Measurements from ENCODE around the gene SLC6A18. TPM values are rescaled to one million over a fixed set of nuclear protein-coding genes. Genes with fewer than 3 reads are reported as not detected.

The SLC6A18 gene
- total RNA-seq, 4 donors from 2014 or later = not detected

DNA sequence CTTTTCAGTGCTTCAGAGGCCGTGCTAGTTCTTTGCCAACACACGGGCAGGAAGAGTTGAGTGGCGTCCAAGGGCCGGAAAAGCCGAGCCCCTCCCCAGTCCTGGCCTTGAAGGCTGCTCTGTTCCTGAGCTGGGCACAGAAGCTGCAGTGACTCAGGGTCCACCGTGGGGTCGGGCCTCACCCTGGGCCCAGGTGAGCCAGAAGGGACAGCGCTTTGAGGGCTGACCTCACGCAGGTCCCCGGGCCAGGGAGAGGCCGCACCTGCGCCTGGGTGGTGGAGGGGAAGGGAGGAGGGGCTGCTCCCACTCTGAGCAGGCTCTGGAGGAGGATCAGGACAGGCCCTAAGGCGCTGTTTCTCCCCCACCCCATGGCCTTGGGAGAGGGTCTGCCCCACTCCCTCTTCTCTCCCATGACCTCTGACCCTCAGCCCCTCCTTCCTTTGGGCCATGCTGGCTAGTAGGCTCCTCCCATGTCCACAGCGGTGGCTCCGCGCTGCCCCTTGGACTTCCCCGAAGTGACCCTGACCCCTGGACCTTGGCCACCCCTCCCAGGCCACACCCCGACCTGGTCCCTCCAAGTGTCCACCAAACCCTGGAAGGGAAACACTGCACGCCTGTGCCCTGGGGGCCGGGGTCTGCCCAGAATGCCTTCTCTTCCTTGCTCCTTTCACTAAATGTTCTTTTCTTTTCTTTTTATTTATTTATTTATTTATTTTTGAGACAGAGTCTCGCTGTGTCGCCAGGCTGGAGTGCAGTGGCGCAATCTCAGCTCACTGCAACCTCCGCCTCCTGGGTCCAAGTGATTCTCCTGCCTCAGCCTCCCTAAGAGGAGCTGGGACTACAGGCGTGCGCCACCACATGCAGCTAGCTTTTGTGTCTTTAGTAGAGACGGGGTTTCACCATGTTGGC is 43.5 kb upstream of the SLC6A18 start:
- peaks cover 0 to 6% of the 10 kb centered on the region in 2 donors for H3K4me1 ChIP-seq
- H3K27ac ChIP-seq = no peak overlapping the region
- WGBS, 2 donors = 80 to 85% methylated on average over 20 to 22 of the region's 27 CpGs
- TF ChIP-seq CTCF (IDR thresholded peaks at IDR 0.05) = no peak
- no peak for TF ChIP-seq POLR2A (IDR thresholded peaks at IDR 0.05)
- no peaks in the 10 kb centered on the region for H3K27me3 ChIP-seq
- DNase-seq = no peak
- no peak overlapping the region for H3K4me3 ChIP-seq (replicated peaks in 1 of 3)
- H3K9me3 ChIP-seq = no peaks in the 10 kb centered on the region
- intact Hi-C loops (cut with DNase I) = no loop called here
- no peaks in the 10 kb centered on the region for H3K36me3 ChIP-seq

DNA sequence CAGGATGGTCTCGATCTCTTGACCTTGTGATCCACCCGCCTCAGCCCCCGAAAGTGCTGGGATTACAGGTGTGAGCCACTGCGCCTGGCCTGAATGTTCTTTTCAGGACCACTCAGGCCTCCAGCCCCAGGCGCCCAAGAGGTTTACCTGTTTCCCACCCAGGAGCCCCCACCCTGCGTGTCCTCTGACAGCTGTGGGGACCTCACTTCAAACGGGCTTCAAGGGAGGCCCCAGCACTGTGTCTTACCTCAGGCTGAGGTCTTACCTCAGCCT is 42.9 kb upstream of the SLC6A18 start:
- Histone ChIP-seq H3K27me3 (no peaks in the 10 kb centered on the region), H3K4me1 (peaks cover 0 to 6% of the 10 kb centered on the region in 2 donors), H3K4me3 (replicated peaks in 1 of 3) (no peak overlapping the region), H3K27ac (no peak overlapping the region), H3K9me3 (no peaks in the 10 kb centered on the region), H3K36me3 (no peaks in the 10 kb centered on the region)
- DNase-seq = no peak
- TF ChIP-seq POLR2A (IDR thresholded peaks at IDR 0.05) = no peak
- no peak for TF ChIP-seq CTCF (IDR thresholded peaks at IDR 0.05)
- intact Hi-C loops (cut with DNase I) = no loop called here
- 77 to 96% methylated on average over 3 of the region's 7 CpGs for WGBS, 2 donors

GRCh38 chr5:1182633-1183423 is 42.4 kb upstream of the SLC6A18 start:
- Histone ChIP-seq H3K9me3 (no peaks in the 10 kb centered on the region), H3K36me3 (no peaks in the 10 kb centered on the region), H3K27me3 (no peaks in the 10 kb centered on the region), H3K27ac (no peak overlapping the region), H3K4me1 (peaks cover 0 to 6% of the 10 kb centered on the region in 2 donors), H3K4me3 (replicated peaks in 1 of 3) (no peak overlapping the region)
- intact Hi-C loops (cut with DNase I) = no loop called here
- no peak for TF ChIP-seq CTCF (IDR thresholded peaks at IDR 0.05)
- TF ChIP-seq POLR2A (IDR thresholded peaks at IDR 0.05) = no peak
- 60 to 69% methylated on average over 26 to 27 of the region's 31 CpGs for WGBS, 2 donors
- DNase-seq = no peak

- Histone ChIP-seq H3K27me3 (no peaks in the 10 kb centered on the region), H3K9me3 (no peaks in the 10 kb centered on the region), H3K36me3 (no peaks in the 10 kb centered on the region), H3K4me1 (peaks cover 0 to 6% of the 10 kb centered on the region in 2 donors), H3K27ac (no peak overlapping the region), H3K4me3 (replicated peaks in 1 of 3) (no peak overlapping the region)
- TF ChIP-seq CTCF (IDR thresholded peaks at IDR 0.05) = no peak
- TF ChIP-seq POLR2A (IDR thresholded peaks at IDR 0.05) = no peak
- intact Hi-C loops (cut with DNase I) = no loop called here
- DNase-seq = no peak
- 69 to 76% methylated on average over 6 to 12 of the region's 18 CpGs for WGBS, 2 donors
These were observed 41.6 kb upstream of the SLC6A18 start for GRCh38 chr5:1183424-1184162.

All from thyroid gland (tissue), 4 donors.